Transverse colon (tissue), 4 donors: Measurements from ENCODE around the gene SGF29. TPM values are rescaled to one million over a fixed set of nuclear protein-coding genes. Genes with fewer than 3 reads are reported as not detected.
A peak's percentile ranks its signal among the peaks of the same experiment; 100 is the strongest.

Experiments
- DNase-seq: peaks from one replicate; pipeline ENCODE4 v3.0.0-alpha.2; 2019
- H3K27ac ChIP-seq, 4 donors: fragments of 200-600 bp; sonication (generic); 2 replicates each; pipeline ENCODE4 v1.5.1; 2016 to 2018; ENCODE audit warnings: inconsistent platforms in 4 of 4
- H3K27me3 ChIP-seq: fragments of 200-600 bp; sonication (generic); 2 replicates; pipeline ENCODE4 v1.5.1; 2017; ENCODE audit warnings: inconsistent platforms
- H3K36me3 ChIP-seq, 4 donors: fragments of 200-600 bp; sonication (generic); 2 replicates each; pipeline ENCODE4 v1.5.1; 2017 to 2019; ENCODE audit warnings: inconsistent platforms in 4 of 4
- H3K4me1 ChIP-seq, 4 donors: fragments of 200-600 bp; sonication (generic); 2 replicates each; pipeline ENCODE4 v1.5.1; 2017 to 2020; ENCODE audit warnings: inconsistent platforms in 4 of 4
- H3K4me3 ChIP-seq, 4 donors: fragments of 200-600 bp; sonication (generic); 1 replicate in 1 of 4; 2 replicates in 3 of 4; pipeline versions ENCODE4 v1.5.1 to v1.6.1; 2017 to 2019; ENCODE audit warnings: inconsistent platforms in 4 of 4
- H3K9me3 ChIP-seq, 2 donors: fragments of 200-600 bp; sonication (generic); 2 replicates each; pipeline ENCODE4 v1.5.1; 2017 to 2019; ENCODE audit warnings: inconsistent platforms in 2 of 2
- EP300 ChIP-seq: sonication (generic); formaldehyde crosslinking; IDR thresholded peaks from one replicate; pipeline ENCODE4 v1.6.1; 2017; ENCODE audit warnings: antibody characterized with exemption, low read depth
- POLR2A ChIP-seq: fragments of 450-650 bp; IDR thresholded peaks from one replicate; pipeline ENCODE4 v1.6.1; 2016; ENCODE audit warnings: antibody characterized with exemption, mild to moderate bottlenecking, moderate library complexity
- POLR2AphosphoS5 ChIP-seq, 3 donors: sonication (generic); formaldehyde crosslinking; IDR thresholded peaks; one replicate each; pipeline ENCODE4 v1.6.1; 2016; ENCODE audit warnings: antibody characterized with exemption in 3 of 3
- WGBS, 2 donors: methylation state at CpG; one replicate each; pipeline ENCODE4 v1.1.5; 2018; ENCODE audit warnings: low coverage in 1 of 2; 5-methylcytosine and 5-hydroxymethylcytosine counted together
- in situ Hi-C, 4 donors: fragments of 200-750 bp; cut with MboI; loops; one replicate each; pipeline versions ENCODE4 v1.15.0 to v1.15.1; 2017; ENCODE audit warnings: low sequenced_read_pairs in 3 of 4, low pct_ligation_motif_present in 1 of 4, low pct_unique_long_range_greater_than_20kb in 1 of 4
- intact Hi-C: fragments of 100-400 bp; cut with DNase I; formaldehyde crosslinking; loops from one replicate; pipeline ENCODE4 v1.15.1; 2023; ENCODE audit warnings: low total_unique reads
- total RNA-seq, 4 donors: library from RNA; depleted of rRNA; stranded (reverse); fragments of >200 nt; gene quantifications; one replicate each; pipeline ENCODE4 v1.1.0, GENCODE V29; 2016
- TF ChIP-seq, protein P1 (sequence below), 5 experiments: fragments of 200-600 bp in 3 of 5; fragments of 450-650 bp in 2 of 5; sonication (generic) in 3 of 5; IDR thresholded peaks; 1 replicate in 2 of 5; 2 replicates in 3 of 5; pipeline ENCODE4 v1.5.1; 2016 to 2017; ENCODE audit warnings: antibody characterized with exemption in 5 of 5, inconsistent platforms in 3 of 5, mild to moderate bottlenecking in 2 of 5, moderate library complexity in 1 of 5

Gene SGF29
- total RNA-seq, 4 donors from 2014 or later = 22.1 to 95.0 (median 32.1) TPM

DNA sequence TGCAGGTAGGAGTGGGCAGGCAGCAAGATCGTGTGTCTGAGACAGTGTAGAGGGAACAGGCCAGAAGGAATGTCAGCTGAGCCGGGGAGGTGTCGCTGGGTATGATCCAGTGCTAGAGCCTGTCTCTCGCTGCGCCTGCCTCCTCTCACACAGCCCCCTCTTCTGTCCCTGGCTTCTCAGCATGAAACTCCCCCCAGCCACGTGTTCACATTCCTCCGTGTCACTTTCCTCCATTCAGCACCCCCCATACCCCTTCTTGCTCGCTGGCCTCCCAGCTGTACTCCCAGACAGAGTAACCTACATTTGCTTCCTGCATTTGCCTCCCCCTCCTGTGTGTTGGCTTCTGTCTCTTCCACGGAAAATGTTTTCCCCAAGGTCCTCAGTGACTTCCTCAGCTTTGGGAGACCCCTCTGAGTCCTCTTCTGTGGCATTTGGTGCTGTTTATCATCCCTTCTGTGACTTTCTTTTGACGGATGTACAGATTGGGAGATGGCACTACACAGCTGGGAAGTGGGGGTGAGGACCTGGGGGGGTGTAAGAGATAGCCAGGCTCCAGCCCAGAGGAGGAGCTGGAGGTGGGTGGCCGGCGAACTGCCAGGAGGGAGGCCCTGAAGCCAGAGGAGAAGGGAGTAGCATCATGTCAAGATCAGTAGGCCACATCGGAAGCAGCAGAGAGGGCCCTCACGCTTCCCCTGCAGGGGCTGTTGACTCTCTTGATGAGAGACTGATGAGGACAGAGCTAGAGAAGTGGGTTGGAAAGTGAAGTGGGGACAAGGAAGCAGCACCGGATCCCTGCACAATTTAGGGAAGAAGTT is 19.2 kb downstream of the SGF29 start:
- in situ Hi-C loops (no loop called here), intact Hi-C loops (no loop called here)
- Histone ChIP-seq H3K27me3 (no peaks in the 10 kb centered on the region), H3K27ac (peak overlapping the region in 1 of 4 donors; percentile 30), H3K36me3 (no peaks in the 10 kb centered on the region), H3K4me1 (peaks cover 0 to 17% (median 6%) of the 10 kb centered on the region in 4 donors), H3K4me3 (no peak overlapping the region), H3K9me3 (no peaks in the 10 kb centered on the region)
- TF ChIP-seq EP300 (no peak), POLR2AphosphoS5 (IDR thresholded peaks at IDR 0.05) (no peak), POLR2A (no peak)
- TF ChIP-seq, protein P1, sequence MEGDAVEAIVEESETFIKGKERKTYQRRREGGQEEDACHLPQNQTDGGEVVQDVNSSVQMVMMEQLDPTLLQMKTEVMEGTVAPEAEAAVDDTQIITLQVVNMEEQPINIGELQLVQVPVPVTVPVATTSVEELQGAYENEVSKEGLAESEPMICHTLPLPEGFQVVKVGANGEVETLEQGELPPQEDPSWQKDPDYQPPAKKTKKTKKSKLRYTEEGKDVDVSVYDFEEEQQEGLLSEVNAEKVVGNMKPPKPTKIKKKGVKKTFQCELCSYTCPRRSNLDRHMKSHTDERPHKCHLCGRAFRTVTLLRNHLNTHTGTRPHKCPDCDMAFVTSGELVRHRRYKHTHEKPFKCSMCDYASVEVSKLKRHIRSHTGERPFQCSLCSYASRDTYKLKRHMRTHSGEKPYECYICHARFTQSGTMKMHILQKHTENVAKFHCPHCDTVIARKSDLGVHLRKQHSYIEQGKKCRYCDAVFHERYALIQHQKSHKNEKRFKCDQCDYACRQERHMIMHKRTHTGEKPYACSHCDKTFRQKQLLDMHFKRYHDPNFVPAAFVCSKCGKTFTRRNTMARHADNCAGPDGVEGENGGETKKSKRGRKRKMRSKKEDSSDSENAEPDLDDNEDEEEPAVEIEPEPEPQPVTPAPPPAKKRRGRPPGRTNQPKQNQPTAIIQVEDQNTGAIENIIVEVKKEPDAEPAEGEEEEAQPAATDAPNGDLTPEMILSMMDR (IDR thresholded peaks at IDR 0.05) = no peak
- WGBS, 2 donors = 67 to 73% methylated on average over 3 to 15 of the region's 15 CpGs
- DNase-seq = no peak

DNA sequence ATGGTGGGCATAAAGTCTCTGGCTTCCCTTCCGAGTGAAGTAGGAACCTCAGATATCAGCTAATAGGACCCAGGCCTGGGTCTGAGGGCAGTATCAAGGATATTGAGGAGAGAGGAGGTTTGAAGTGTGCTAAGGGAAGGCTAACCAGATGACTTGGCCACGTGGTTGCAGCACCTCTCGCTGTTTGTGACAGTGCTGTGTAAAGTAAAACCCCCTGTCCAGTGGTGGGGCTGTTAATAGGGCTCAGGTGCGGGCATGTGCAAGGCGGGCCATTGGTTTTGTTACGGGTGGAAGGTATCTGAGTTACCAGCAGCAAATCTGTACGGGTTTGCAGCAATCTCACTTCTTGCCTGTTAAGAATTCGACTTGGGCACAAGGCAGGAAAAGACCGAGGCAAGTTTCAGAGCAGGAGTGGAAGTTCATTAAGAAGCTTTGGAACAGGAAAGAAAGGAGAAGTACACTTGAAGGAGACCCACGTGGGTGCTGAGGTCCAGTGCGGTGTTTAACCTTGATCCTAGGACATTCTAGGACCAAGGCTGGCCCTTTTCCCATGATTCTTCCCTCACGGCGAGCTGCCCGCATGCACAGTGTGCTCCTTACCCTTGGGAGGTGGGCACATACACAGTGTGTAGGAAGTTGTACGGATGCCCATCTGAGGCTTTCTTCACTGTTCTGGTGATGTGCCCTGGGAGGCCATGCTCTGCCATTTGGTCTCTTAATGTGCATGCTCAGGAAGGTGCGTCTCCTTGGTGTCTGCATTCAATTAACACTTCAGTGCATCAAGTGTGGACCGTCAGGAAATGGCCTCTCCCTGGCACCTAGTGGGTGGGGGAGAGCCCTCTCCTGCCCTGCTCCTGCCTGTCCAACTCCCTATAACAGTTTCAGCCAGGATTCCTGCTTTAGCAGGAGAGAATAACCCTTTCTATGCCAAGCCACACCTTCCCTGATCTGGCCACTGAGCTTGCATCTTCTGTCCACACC is 20.3 kb downstream of the SGF29 start:
- Histone ChIP-seq H3K27me3 (no peaks in the 10 kb centered on the region), H3K36me3 (no peaks in the 10 kb centered on the region), H3K4me1 (peaks cover 0 to 17% (median 6%) of the 10 kb centered on the region in 4 donors), H3K9me3 (no peaks in the 10 kb centered on the region), H3K4me3 (no peak overlapping the region), H3K27ac (no peak overlapping the region)
- WGBS, 2 donors = 81 to 83% methylated on average over 6 to 17 of the region's 17 CpGs
- in situ Hi-C loops (no loop called here), intact Hi-C loops (no loop called here)
- TF ChIP-seq, protein P1 (IDR thresholded peaks at IDR 0.05) = no peak
- TF ChIP-seq POLR2AphosphoS5 (IDR thresholded peaks at IDR 0.05) (no peak), POLR2A (no peak), EP300 (no peak)
- no peak for DNase-seq

DNA sequence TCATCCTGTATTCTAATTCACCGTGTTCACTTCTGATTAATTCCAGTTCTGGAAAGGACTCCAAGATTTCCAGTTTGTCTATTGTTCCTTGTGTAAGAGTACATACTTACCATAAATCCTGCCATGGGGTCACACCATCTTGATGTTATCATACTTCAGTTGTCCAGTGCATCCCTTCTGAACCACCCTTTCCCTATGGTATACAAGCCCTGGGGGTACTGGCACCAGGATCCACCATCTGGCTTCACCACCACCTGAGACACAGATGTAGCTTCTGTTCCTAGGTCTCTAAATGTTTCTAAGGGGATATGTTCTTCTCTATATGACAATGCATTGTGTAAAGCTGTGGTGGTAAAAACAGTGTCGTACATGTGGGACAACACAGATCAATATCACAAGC is 21.2 kb downstream of the SGF29 start:
- in situ Hi-C loops = no loop called here
- Histone ChIP-seq H3K27ac (no peak overlapping the region), H3K4me1 (peaks cover 0 to 17% (median 6%) of the 10 kb centered on the region in 4 donors), H3K27me3 (no peaks in the 10 kb centered on the region), H3K4me3 (no peak overlapping the region), H3K36me3 (no peaks in the 10 kb centered on the region), H3K9me3 (no peaks in the 10 kb centered on the region)
- DNase-seq = no peak
- WGBS, 2 donors = 95 to 100% methylated on average over 1 to 2 of the region's 2 CpGs
- intact Hi-C loops = no loop called here
- no peak for TF ChIP-seq POLR2A
- TF ChIP-seq, protein P1 (IDR thresholded peaks at IDR 0.05) = no peak
- TF ChIP-seq EP300 = no peak
- no peak for TF ChIP-seq POLR2AphosphoS5 (IDR thresholded peaks at IDR 0.05)
